NCI-H2196 (cell line): ENCODE measurements around the gene TECTA.

Source experiments
- DNase-seq: peaks from one replicate; lab custom pipeline; 2025; ENCODE audit not compliant: unreplicated experiment; lab: John Stamatoyannopoulos, UW

TECTA gene

GRCh38 chr11:121129362-121130340, 28.6 kb downstream of the TECTA start:
- DNase-seq: no peak

GRCh38 chr11:121131656-121132055, 30.6 kb downstream of the TECTA start:
- DNase-seq: no peak

GRCh38 chr11:121132211-121132976, 31.4 kb downstream of the TECTA start:
- no peak for DNase-seq

- no peak for DNase-seq
Measured at GRCh38 chr11:121134741-121135312, 33.8 kb downstream of the TECTA start.

- DNase-seq: no peak
Measured at GRCh38 chr11:121137005-121137404, 36.0 kb downstream of the TECTA start.

- no peak for DNase-seq
Measured at GRCh38 chr11:121138259-121138658, 37.2 kb downstream of the TECTA start.

GRCh38 chr11:121140369-121140768, 39.3 kb downstream of the TECTA start:
- DNase-seq: no peak

- DNase-seq: no peak
Measured at GRCh38 chr11:121141066-121141465, 40.0 kb downstream of the TECTA start.

- DNase-seq: no peak
Measured at GRCh38 chr11:121143921-121144320, 42.9 kb downstream of the TECTA start.

GRCh38 chr11:121144723-121145122, 43.7 kb downstream of the TECTA start:
- DNase-seq: no peak

GRCh38 chr11:121145826-121146225, 44.8 kb downstream of the TECTA start:
- no peak for DNase-seq

- DNase-seq: no peak
Measured at GRCh38 chr11:121149116-121149515, 48.1 kb downstream of the TECTA start.

- no peak for DNase-seq
Measured at GRCh38 chr11:121151207-121151688, 50.2 kb downstream of the TECTA start.

GRCh38 chr11:121152764-121153163, 51.7 kb downstream of the TECTA start:
- DNase-seq: no peak

GRCh38 chr11:121153472-121153871, 52.4 kb downstream of the TECTA start:
- DNase-seq: no peak

- DNase-seq: no peak
Measured at GRCh38 chr11:121154486-121155314, 53.7 kb downstream of the TECTA start.

- DNase-seq: no peak
Measured at GRCh38 chr11:121157756-121158155, 56.7 kb downstream of the TECTA start.

GRCh38 chr11:121159741-121160140, 58.7 kb downstream of the TECTA start:
- no peak for DNase-seq

- DNase-seq: no peak
Measured at GRCh38 chr11:121161349-121161917, 60.4 kb downstream of the TECTA start.

GRCh38 chr11:121163658-121164308, 62.7 kb downstream of the TECTA start:
- no peak for DNase-seq
